Stomach (tissue), 9 donors: ENCODE data around the gene ATP6V1C2. TPM values are rescaled to one million over a fixed set of nuclear protein-coding genes. Genes with fewer than 3 reads are reported as not detected.

Experiments
- DNase-seq, 2 donors: peaks; one replicate each; pipeline versions ENCODE4 v3.0.0 to v3.0.0-alpha.2; 2013 to 2019
- H3K27ac ChIP-seq, 5 donors: fragments of 200-600 bp in 4 of 5; sonication (generic) in 4 of 5; one replicate each; pipeline ENCODE4 v1.5.1; 2013 to 2019; ENCODE audit warnings: mild to moderate bottlenecking in 1 of 5, moderate library complexity in 1 of 5
- H3K27me3 ChIP-seq, 3 donors: fragments of 200-600 bp; sonication (generic); one replicate each; pipeline ENCODE4 v1.5.1; 2017 to 2019; ENCODE audit warnings: mixed run types in 1 of 3
- H3K36me3 ChIP-seq, 4 donors: fragments of 200-600 bp; sonication (generic); 1 replicate in 3 of 4; 2 replicates in 1 of 4; pipeline ENCODE4 v1.5.1; 2016 to 2019
- H3K4me1 ChIP-seq, 4 donors: fragments of 200-600 bp; sonication (generic); one replicate each; pipeline ENCODE4 v1.5.1; 2016 to 2019
- H3K4me3 ChIP-seq, 4 donors: fragments of 200-600 bp; sonication (generic) in 3 of 4; one replicate each; pipeline ENCODE4 v1.5.1; 2016 to 2019; ENCODE audit warnings: mild to moderate bottlenecking in 1 of 4
- H3K9me3 ChIP-seq, 4 donors: fragments of 200-600 bp; sonication (generic); one replicate each; pipeline ENCODE4 v1.5.1; 2016 to 2019
- EP300 ChIP-seq: sonication (generic); formaldehyde crosslinking; IDR thresholded peaks from one replicate; pipeline ENCODE4 v1.6.1; 2017; ENCODE audit warnings: antibody characterized with exemption
- POLR2A ChIP-seq, 4 donors: fragments of 450-650 bp; IDR thresholded peaks; one replicate each; pipeline ENCODE4 v1.6.1; 2016; ENCODE audit warnings: antibody characterized with exemption in 4 of 4, control low read depth in 2 of 4, mild to moderate bottlenecking in 1 of 4, moderate library complexity in 1 of 4
- POLR2AphosphoS5 ChIP-seq, 3 donors: sonication (generic); formaldehyde crosslinking; IDR thresholded peaks; one replicate each; pipeline ENCODE4 v1.6.1; 2016; ENCODE audit warnings: antibody characterized with exemption in 3 of 3
- WGBS, 5 donors: extraction: QIAGEN DNeasy Blood & Tissue Kit in 3 of 5; methylation state at CpG; one replicate each; pipeline versions ENCODE4 v1.1.5 to v1.1.7; 2013 to 2018; 5-methylcytosine and 5-hydroxymethylcytosine counted together
- intact Hi-C: fragments of 100-400 bp; cut with DNase I; formaldehyde crosslinking; loops from one replicate; pipeline ENCODE4 v1.15.1; 2023; ENCODE audit warnings: low total_unique reads
- polyA plus RNA-seq, 3 donors: library from polyadenylated mRNA; stranded (reverse); fragments of 200-250 nt; gene quantifications; one replicate each; pipeline ENCODE4 v1.2.3, GENCODE V29; 2013
- total RNA-seq, 5 donors: library from RNA; depleted of rRNA; stranded (reverse); fragments of >200 nt; gene quantifications; one replicate each; pipeline versions ENCODE4 v1.1.0 to v1.2.3, GENCODE V29; 2014 to 2016
- TF ChIP-seq, protein P1 (sequence below), 7 experiments: fragments of 450-650 bp in 4 of 7; fragments of 200-600 bp in 3 of 7; sonication (generic) in 3 of 7; IDR thresholded peaks; one replicate each; pipeline ENCODE4 v1.5.1; 2016 to 2019; ENCODE audit warnings: antibody characterized with exemption in 7 of 7, control low read depth in 2 of 7, mild to moderate bottlenecking in 1 of 7
- donor health status: healthy with polysubstance abuse.
- donor health status: Bipolar disorder and iron deficiency.
- donor health status: healthy.

Gene ATP6V1C2
- total and polyA plus RNA-seq, 8 donors, result 0.61 to 143 (median 1.1) TPM; not detected in 3

DNA sequence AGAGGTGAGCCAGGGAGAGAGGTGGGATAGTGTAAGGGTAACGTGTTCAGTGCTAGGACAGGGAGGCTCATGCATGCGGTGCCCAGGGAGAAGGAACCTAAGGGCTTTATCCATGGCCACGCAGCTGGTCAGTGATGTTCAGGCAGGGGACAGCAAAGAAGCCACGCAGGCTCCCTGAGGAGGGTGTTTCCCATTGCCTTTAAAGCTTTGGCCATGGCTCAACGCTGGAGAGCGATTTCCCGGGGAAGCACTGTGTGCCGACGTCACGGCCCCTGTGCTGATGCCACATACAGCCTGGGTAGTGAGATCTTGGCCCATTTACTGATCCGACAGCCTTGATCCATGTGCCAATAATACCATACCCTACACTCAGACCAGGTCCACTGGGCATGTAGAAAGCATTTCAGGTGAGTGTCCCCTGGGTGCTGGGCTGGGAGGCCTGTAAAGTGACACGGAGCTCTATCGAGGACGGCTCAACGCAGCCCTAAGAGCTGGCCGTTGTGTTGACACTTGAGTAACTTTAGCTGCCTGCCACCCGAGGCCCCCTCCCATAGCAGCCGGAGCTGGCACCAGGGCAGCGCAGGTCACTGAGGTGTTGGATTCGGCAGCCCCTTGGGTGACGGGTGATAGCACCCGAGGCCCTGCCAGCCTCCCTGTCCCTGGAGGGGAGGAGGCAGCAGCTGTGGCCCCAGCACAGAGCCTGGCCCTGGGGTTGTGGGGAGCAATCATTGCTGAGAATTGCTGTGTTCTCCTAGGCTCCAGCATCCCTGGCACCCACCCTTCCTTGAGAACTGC, 49.7 kb downstream of the ATP6V1C2 start:
- TF ChIP-seq, protein P1, sequence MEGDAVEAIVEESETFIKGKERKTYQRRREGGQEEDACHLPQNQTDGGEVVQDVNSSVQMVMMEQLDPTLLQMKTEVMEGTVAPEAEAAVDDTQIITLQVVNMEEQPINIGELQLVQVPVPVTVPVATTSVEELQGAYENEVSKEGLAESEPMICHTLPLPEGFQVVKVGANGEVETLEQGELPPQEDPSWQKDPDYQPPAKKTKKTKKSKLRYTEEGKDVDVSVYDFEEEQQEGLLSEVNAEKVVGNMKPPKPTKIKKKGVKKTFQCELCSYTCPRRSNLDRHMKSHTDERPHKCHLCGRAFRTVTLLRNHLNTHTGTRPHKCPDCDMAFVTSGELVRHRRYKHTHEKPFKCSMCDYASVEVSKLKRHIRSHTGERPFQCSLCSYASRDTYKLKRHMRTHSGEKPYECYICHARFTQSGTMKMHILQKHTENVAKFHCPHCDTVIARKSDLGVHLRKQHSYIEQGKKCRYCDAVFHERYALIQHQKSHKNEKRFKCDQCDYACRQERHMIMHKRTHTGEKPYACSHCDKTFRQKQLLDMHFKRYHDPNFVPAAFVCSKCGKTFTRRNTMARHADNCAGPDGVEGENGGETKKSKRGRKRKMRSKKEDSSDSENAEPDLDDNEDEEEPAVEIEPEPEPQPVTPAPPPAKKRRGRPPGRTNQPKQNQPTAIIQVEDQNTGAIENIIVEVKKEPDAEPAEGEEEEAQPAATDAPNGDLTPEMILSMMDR (IDR thresholded peaks at IDR 0.05), result no peak
- Histone ChIP-seq H3K36me3 (no peaks in the 10 kb centered on the region), H3K27ac (no peak overlapping the region), H3K4me3 (no peak overlapping the region), H3K27me3 (no peaks in the 10 kb centered on the region), H3K4me1 (peaks cover 3 to 19% (median 10%) of the 10 kb centered on the region in 4 donors), H3K9me3 (no peaks in the 10 kb centered on the region)
- 82 to 86% (median 83%) methylated on average over 14 to 22 of the region's 22 CpGs for WGBS, 5 donors
- intact Hi-C loops, result no loop called here
- DNase-seq, result no peak

DNA sequence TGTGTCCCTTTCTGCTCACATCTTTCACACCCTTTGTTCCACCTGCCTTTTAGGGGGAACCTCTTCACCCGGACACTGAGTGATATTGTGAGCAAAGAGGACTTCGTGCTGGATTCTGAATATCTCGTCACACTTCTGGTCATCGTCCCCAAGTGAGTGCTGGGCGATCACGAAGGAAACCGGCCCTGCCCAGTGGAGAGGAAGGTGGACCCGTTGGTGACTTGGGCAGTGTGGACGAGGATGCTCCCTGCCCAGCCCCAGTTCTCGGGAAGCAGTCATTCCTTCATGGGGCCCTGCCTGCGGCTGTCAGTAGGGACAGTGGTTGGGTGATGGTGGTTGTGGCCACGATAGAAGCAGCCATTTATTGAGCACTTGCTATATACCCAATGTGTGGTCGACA, 50.4 kb downstream of the ATP6V1C2 start:
- no peak for DNase-seq
- intact Hi-C loops, result no loop called here

DNA sequence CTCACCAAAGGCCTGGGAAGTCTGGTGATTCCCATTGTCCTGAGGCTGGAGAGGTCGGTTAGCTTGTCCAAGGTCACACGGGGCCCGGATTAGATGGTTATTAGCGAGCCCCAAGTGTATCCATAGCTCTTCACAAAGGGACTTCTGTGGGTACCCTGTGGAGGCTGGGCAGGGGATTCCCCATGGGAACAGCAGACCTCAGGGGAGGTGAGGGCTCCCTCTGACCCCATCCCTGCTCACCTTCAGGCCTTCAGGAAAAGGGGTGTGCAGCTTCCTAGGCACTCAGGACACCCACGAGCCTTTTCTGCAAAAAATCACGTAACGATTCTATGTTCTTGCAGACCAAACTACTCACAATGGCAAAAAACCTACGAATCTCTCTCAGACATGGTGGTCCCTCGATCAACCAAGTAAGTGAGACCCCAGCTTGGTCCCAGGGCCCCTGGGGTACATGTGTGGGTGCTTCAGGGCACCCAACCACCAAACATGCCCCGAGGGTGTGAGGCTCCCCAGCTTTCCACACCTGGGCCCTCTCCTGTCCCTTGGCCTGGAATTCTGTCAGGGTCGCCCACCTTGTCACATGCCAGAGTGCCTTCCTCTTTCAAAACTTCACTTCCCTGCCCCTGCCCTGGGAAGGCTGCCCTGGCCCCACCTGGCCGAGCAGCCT, 50.9 kb downstream of the ATP6V1C2 start:
- no peak overlapping the region for H3K4me3 ChIP-seq
- no peaks in the 10 kb centered on the region for H3K9me3 ChIP-seq
- WGBS, 5 donors, result 89 to 93% (median 92%) methylated on average over 12 of the region's 12 CpGs
- intact Hi-C loops, result no loop called here
- H3K4me1 ChIP-seq, result peaks cover 3 to 19% (median 10%) of the 10 kb centered on the region in 4 donors
- H3K27me3 ChIP-seq, result no peaks in the 10 kb centered on the region
- DNase-seq, result peak in 1 of 2 donors; percentile 22
- H3K36me3 ChIP-seq, result peaks cover 0 to 10% (median 4%) of the 10 kb centered on the region in 4 donors
- TF ChIP-seq EP300, result no peak
- no peak for TF ChIP-seq POLR2A (IDR thresholded peaks at IDR 0.05)
- TF ChIP-seq, protein P1 (IDR thresholded peaks at IDR 0.05), result no peak
- no peak for TF ChIP-seq POLR2AphosphoS5 (IDR thresholded peaks at IDR 0.05)
- H3K27ac ChIP-seq, result no peak overlapping the region

More for the DNA sequence above, 50.4 kb downstream of the ATP6V1C2 start:
- Histone ChIP-seq H3K27ac (no peak overlapping the region), H3K4me1 (peaks cover 3 to 19% (median 10%) of the 10 kb centered on the region in 4 donors), H3K9me3 (no peaks in the 10 kb centered on the region), H3K36me3 (peaks cover 0 to 4% (median 1%) of the 10 kb centered on the region in 4 donors), H3K27me3 (no peaks in the 10 kb centered on the region), H3K4me3 (no peak overlapping the region)
- 86 to 95% (median 92%) methylated on average over 13 of the region's 13 CpGs for WGBS, 5 donors
- no peak for TF ChIP-seq EP300

DNA sequence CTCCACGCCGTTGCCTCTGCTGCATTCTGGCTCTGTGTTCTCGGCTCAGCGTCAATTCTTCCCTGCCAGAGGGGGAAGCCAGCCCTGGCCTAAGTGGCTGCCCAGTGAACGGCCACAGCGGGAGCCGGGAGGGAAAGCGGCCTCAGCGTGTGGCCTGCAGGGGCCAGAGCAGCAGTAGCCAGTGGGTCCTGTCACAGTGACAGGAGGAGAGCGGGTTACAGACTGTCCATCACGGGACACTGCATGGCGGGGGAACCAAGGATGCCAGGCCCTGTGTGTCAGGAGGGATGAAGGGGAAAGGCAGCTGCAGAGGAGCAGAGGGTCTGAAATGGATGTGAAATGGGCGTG, 51.4 kb downstream of the ATP6V1C2 start:
- H3K27ac ChIP-seq, result no peak overlapping the region
- H3K9me3 ChIP-seq, result no peaks in the 10 kb centered on the region
- H3K36me3 ChIP-seq, result peaks cover 0 to 15% (median 8%) of the 10 kb centered on the region in 4 donors
- intact Hi-C loops, result no loop called here
- 78 to 90% (median 85%) methylated on average over 11 to 13 of the region's 13 CpGs for WGBS, 5 donors
- H3K4me3 ChIP-seq, result no peak overlapping the region
- peaks cover 4 to 19% (median 12%) of the 10 kb centered on the region in 4 donors for H3K4me1 ChIP-seq
- TF ChIP-seq EP300, result no peak
- TF ChIP-seq POLR2AphosphoS5 (IDR thresholded peaks at IDR 0.05), result no peak
- no peaks in the 10 kb centered on the region for H3K27me3 ChIP-seq
- DNase-seq, result peak in 1 of 2 donors; percentile 22

DNA sequence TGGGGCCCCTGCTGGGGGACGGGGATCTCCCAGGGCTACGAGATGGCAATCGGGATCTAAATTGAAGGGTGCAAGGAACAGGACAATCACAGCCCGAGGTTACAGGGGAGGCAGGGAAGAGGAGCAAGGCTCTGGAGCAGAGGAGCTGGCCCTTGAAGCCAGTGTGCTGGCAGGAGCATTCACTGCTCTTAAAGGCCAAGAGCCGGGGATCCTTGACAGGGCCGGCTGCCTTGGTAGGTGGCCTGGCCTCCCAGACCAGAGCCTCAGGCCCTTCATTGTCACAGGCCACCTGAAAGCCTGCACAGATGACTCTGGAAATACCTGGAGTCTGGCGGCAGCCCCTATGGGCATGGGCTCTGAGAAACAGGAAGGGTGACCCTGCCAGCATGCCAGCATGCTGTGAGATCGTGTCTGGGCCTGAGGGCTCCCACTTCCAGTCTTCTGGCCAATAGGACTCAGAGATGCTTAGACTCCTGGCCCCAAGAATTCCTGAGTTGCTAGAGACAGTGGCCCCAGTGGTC, 52.5 kb downstream of the ATP6V1C2 start:
- Histone ChIP-seq H3K9me3 (no peaks in the 10 kb centered on the region), H3K4me3 (no peak overlapping the region), H3K4me1 (peaks cover 4 to 19% (median 14%) of the 10 kb centered on the region in 4 donors), H3K27me3 (no peaks in the 10 kb centered on the region), H3K27ac (peak overlapping the region in 4 of 5 donors; percentile 27 to 66 (median 51)), H3K36me3 (peaks cover 0 to 25% (median 18%) of the 10 kb centered on the region in 4 donors)
- DNase-seq, result no peak
- TF ChIP-seq, protein P1 (IDR thresholded peaks at IDR 0.05), result no peak
- TF ChIP-seq POLR2A (IDR thresholded peaks at IDR 0.05), result no peak
- no peak for TF ChIP-seq POLR2AphosphoS5 (IDR thresholded peaks at IDR 0.05)
- TF ChIP-seq EP300, result no peak
- WGBS, 5 donors, result 52 to 66% (median 61%) methylated on average over 7 to 8 of the region's 8 CpGs
- intact Hi-C loops, result no loop called here
